ENCODE results near the gene TACR1. TPM values are rescaled to one million over a fixed set of nuclear protein-coding genes. Genes with fewer than 3 reads are reported as not detected.

TACR1 gene
- total RNA-seq, 1 donor from 2014 or later = 0.07 TPM

- ATAC-seq (no peak), DNase-seq (no peak)
- intact Hi-C loops (cut with micrococcal nuclease) = no loop called here
Observed at GRCh38 chr2:75003276-75003675, 196.0 kb downstream of the TACR1 start.

GRCh38 chr2:75002007-75002406 lies 197.3 kb downstream of the TACR1 start:
- intact Hi-C loops (cut with micrococcal nuclease) = no loop called here
- DNase-seq = no peak
- no peak for ATAC-seq

GRCh38 chr2:74999468-74999867 lies 199.9 kb downstream of the TACR1 start:
- intact Hi-C loops (cut with micrococcal nuclease) = no loop called here
- no peak for DNase-seq
- no peak for ATAC-seq

Small RNAs within 50 kb of the gene (microRNA-seq; reads per million reads assigned to microRNA genes)
- gene MIR5000 (ENCODE audit: borderline number of aligned reads) = not detected

Other genes starting within 250 kb of the TACR1 start
- 37.9 TPM for gene POLE4, start 240.9 kb downstream of the TACR1 start, total RNA-seq

Measured in left ventricle myocardium superior (tissue), 1 donor.